ENCODE results near the gene CTNNA3.

The CTNNA3 gene

DNA sequence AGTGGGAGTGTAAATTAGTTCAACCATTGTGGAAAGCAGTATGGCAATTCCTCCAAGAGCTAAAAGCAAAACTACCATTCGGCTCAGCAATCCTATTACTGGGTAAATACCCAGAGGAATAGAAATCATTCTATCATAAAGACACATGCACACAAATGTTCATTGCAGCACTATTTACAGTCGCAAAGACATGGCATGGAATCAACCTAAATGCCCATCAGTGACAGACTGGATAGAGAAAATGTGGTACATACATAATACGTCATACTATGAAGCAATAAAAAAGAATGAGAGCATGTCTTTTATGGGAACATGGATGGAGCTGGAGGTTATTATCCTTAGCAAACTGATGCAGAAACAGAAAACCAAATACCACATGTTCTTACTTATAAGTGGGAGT lies 1646.7 kb downstream of the CTNNA3 start:
- Histone ChIP-seq H3K27ac (no peak overlapping the region), H3K79me2 (no peaks in the 10 kb centered on the region), H3K36me3 (ENCODE audit: control insufficient read depth, insufficient read depth, low read length) (no peaks in the 10 kb centered on the region), H3K4me2 (ENCODE audit: low read length) (no peak overlapping the region), H3K9ac (no peak overlapping the region), H3K4me3 (ENCODE audit: low read depth, low read length) (no peak overlapping the region), H3K9me3 (ENCODE audit: control insufficient read depth, low read length) (peaks cover 3% of the 10 kb centered on the region), H3K27me3 (ENCODE audit: control insufficient read depth, insufficient read depth, low read length) (no peaks in the 10 kb centered on the region), H3K4me1 (no peaks in the 10 kb centered on the region), H2AFZ (no peak overlapping the region)
- no peak for TF ChIP-seq CTCF (IDR thresholded peaks at IDR 0.05)

DNA sequence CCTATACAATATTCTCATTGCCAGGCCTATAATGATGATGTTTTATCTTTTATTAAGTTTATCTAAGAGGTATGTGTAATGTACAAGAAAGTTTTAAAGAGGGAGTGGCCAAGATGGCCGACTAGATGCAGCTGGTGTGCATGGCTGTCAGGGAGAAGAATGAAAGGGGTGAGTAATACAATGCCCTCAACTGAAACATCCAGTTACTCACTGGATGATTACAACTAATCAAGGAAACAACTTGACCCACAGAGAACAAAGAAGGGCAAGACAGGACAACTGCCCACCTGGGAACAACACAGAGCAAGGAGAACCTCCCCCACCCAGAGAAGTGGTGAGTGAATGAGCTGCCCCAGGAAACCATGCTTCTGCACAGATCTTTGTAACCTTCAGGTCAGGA lies 1650.1 kb downstream of the CTNNA3 start:
- H3K27me3 ChIP-seq (ENCODE audit: control insufficient read depth, insufficient read depth, low read length) = no peaks in the 10 kb centered on the region
- no peak overlapping the region for H3K4me2 ChIP-seq (ENCODE audit: low read length)
- no peaks in the 10 kb centered on the region for H3K79me2 ChIP-seq
- H3K9me3 ChIP-seq (ENCODE audit: control insufficient read depth, low read length) = peaks cover 3% of the 10 kb centered on the region
- no peak overlapping the region for H2AFZ ChIP-seq
- no peaks in the 10 kb centered on the region for H3K4me1 ChIP-seq
- no peak overlapping the region for H3K9ac ChIP-seq
- no peaks in the 10 kb centered on the region for H3K36me3 ChIP-seq (ENCODE audit: control insufficient read depth, insufficient read depth, low read length)
- no peak overlapping the region for H3K27ac ChIP-seq
- no peak overlapping the region for H3K4me3 ChIP-seq (ENCODE audit: low read depth, low read length)
- no peak for TF ChIP-seq CTCF (IDR thresholded peaks at IDR 0.05)

DNA sequence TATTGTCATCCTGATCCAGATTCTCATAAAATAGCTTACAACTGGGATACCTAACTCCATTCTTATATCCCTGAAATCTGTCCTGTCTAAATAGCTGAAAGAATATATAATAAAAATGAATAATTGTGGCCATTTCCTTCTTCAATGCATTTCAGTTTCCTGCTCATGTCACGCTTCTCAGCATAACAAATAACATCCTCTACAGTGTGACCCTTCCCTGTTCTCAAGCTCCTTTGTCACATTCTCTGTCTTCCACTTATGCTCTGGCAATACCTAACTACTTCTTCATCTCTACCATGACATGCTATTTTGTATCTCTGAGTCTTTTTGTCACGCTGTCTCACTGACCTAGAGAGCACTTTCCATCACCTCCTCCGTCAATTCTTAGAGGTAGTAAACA lies 1654.2 kb downstream of the CTNNA3 start:
- TF ChIP-seq CTCF (IDR thresholded peaks at IDR 0.05) = no peak

GRCh38 chr10:66038623-66039022 lies 1657.4 kb downstream of the CTNNA3 start:
- H3K27ac ChIP-seq = no peak overlapping the region
- H3K9me3 ChIP-seq (ENCODE audit: control insufficient read depth, low read length) = no peaks in the 10 kb centered on the region
- no peak overlapping the region for H3K4me2 ChIP-seq (ENCODE audit: low read length)
- H2AFZ ChIP-seq = no peak overlapping the region
- no peak overlapping the region for H3K4me3 ChIP-seq (ENCODE audit: low read depth, low read length)
- H3K9ac ChIP-seq = no peak overlapping the region
- no peaks in the 10 kb centered on the region for H3K36me3 ChIP-seq (ENCODE audit: control insufficient read depth, insufficient read depth, low read length)
- no peaks in the 10 kb centered on the region for H3K79me2 ChIP-seq
- H3K4me1 ChIP-seq = no peaks in the 10 kb centered on the region
- no peak for TF ChIP-seq CTCF (IDR thresholded peaks at IDR 0.05)
- no peaks in the 10 kb centered on the region for H3K27me3 ChIP-seq (ENCODE audit: control insufficient read depth, insufficient read depth, low read length)

More for the DNA sequence above, 1654.2 kb downstream of the CTNNA3 start:
- H3K9me3 ChIP-seq (ENCODE audit: control insufficient read depth, low read length) = peaks cover 3% of the 10 kb centered on the region
- no peak overlapping the region for H3K4me2 ChIP-seq (ENCODE audit: low read length)
- no peak overlapping the region for H3K9ac ChIP-seq
- no peak overlapping the region for H3K4me3 ChIP-seq (ENCODE audit: low read depth, low read length)
- no peaks in the 10 kb centered on the region for H3K79me2 ChIP-seq
- H3K4me1 ChIP-seq = no peaks in the 10 kb centered on the region
- H3K36me3 ChIP-seq (ENCODE audit: control insufficient read depth, insufficient read depth, low read length) = no peaks in the 10 kb centered on the region
- H2AFZ ChIP-seq = no peak overlapping the region
- H3K27ac ChIP-seq = no peak overlapping the region
- no peaks in the 10 kb centered on the region for H3K27me3 ChIP-seq (ENCODE audit: control insufficient read depth, insufficient read depth, low read length)

DNA sequence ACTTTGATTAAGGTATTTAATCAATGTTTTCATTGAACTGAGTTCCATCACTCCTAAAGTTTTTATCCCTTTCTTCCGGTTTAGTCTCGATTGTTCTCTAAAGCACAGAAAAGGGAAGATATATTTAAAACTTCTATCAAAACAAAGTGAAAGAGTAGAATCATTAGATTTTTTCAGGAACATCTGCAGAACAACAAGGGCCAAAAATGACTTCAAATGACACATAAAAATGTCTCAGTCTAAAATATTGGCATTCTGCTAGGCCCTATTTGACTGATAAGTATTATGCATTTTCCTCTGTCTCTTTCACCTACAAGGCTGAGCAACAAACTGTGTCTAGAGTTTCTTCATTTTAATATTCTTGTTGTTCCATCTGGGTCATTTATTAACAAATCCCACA lies 1669.7 kb downstream of the CTNNA3 start:
- H3K79me2 ChIP-seq = no peaks in the 10 kb centered on the region
- H2AFZ ChIP-seq = no peak overlapping the region
- H3K4me2 ChIP-seq (ENCODE audit: low read length) = no peak overlapping the region
- H3K27ac ChIP-seq = no peak overlapping the region
- no peak for TF ChIP-seq CTCF (IDR thresholded peaks at IDR 0.05)
- no peak overlapping the region for H3K9ac ChIP-seq
- H3K27me3 ChIP-seq (ENCODE audit: control insufficient read depth, insufficient read depth, low read length) = no peaks in the 10 kb centered on the region
- no peak overlapping the region for H3K4me3 ChIP-seq (ENCODE audit: low read depth, low read length)
- no peaks in the 10 kb centered on the region for H3K9me3 ChIP-seq (ENCODE audit: control insufficient read depth, low read length)
- H3K4me1 ChIP-seq = no peaks in the 10 kb centered on the region
- H3K36me3 ChIP-seq (ENCODE audit: control insufficient read depth, insufficient read depth, low read length) = no peaks in the 10 kb centered on the region

All from parathyroid adenoma (tissue), 2 donors.